Measurements from ENCODE around the gene SPATC1L. TPM values are rescaled to one million over a fixed set of nuclear protein-coding genes. Genes with fewer than 3 reads are reported as not detected.

SPATC1L gene
- total RNA-seq, 8 experiments from 2014 or later, result 9.5 to 16.8 (median 13.1) TPM

- in situ Hi-C loops (cut with MboI; ENCODE audit: low pct_unique_long_range_greater_than_20kb in 2 of 9, low sequenced_read_pairs in 9 of 9, unreplicated experiment in 9 of 9), result no loop called here
- Histone ChIP-seq H3K4me1 (replicated peaks in 1 of 2) (no peaks in the 10 kb centered on the region), H3K4me3 (no peak overlapping the region), H3K27ac (no peak overlapping the region)
- WGBS, 10 experiments, result 67 to 100% (median 91%) methylated on average over 1 to 19 of the region's 45 CpGs; no CpG with 5 or more reads in 6 of the 10 experiments
- ATAC-seq (replicated peaks in 6 of 8), result no peak
Observed at GRCh38 chr21:46128933-46129571, 55.2 kb downstream of the SPATC1L start.

GRCh38 chr21:46128106-46128932 is 55.9 kb downstream of the SPATC1L start:
- no peak overlapping the region for H3K4me3 ChIP-seq
- no peak for ATAC-seq (replicated peaks in 6 of 8)
- no peak overlapping the region for H3K27ac ChIP-seq
- H3K4me1 ChIP-seq (replicated peaks in 1 of 2), result no peaks in the 10 kb centered on the region
- WGBS, 10 experiments, result 54 to 85% (median 76%) methylated on average over 2 to 13 of the region's 23 CpGs; no CpG with 5 or more reads in 5 of the 10 experiments
- in situ Hi-C loops (cut with MboI; ENCODE audit: low pct_unique_long_range_greater_than_20kb in 2 of 9, low sequenced_read_pairs in 9 of 9, unreplicated experiment in 9 of 9), result no loop called here

GRCh38 chr21:46127239-46128105 is 56.8 kb downstream of the SPATC1L start:
- no peak for ATAC-seq (replicated peaks in 6 of 8)
- H3K4me1 ChIP-seq (replicated peaks in 1 of 2), result no peaks in the 10 kb centered on the region
- in situ Hi-C loops (cut with MboI; ENCODE audit: low pct_unique_long_range_greater_than_20kb in 2 of 9, low sequenced_read_pairs in 9 of 9, unreplicated experiment in 9 of 9), result no loop called here
- no peak overlapping the region for H3K27ac ChIP-seq
- no peak overlapping the region for H3K4me3 ChIP-seq
- 68 to 100% (median 96%) methylated on average over 2 to 14 of the region's 40 CpGs; no CpG with 5 or more reads in 4 of the 10 experiments for WGBS, 10 experiments

GRCh38 chr21:46126309-46127238 is 57.7 kb downstream of the SPATC1L start:
- in situ Hi-C loops (cut with MboI; ENCODE audit: low pct_unique_long_range_greater_than_20kb in 2 of 9, low sequenced_read_pairs in 9 of 9, unreplicated experiment in 9 of 9), result no loop called here
- Histone ChIP-seq H3K4me3 (no peak overlapping the region), H3K4me1 (replicated peaks in 1 of 2) (no peaks in the 10 kb centered on the region), H3K27ac (no peak overlapping the region)
- ATAC-seq (replicated peaks in 6 of 8), result peak in 1 of 8 experiments; percentile 9
- 70 to 100% (median 81%) methylated on average over 2 to 7 of the region's 32 CpGs; no CpG with 5 or more reads in 7 of the 10 experiments for WGBS, 10 experiments

GRCh38 chr21:46125846-46126301 is 58.4 kb downstream of the SPATC1L start:
- 60 to 96% (median 92%) methylated on average over 2 to 16 of the region's 47 CpGs; no CpG with 5 or more reads in 3 of the 10 experiments for WGBS, 10 experiments
- in situ Hi-C loops (cut with MboI; ENCODE audit: low pct_unique_long_range_greater_than_20kb in 2 of 9, low sequenced_read_pairs in 9 of 9, unreplicated experiment in 9 of 9), result no loop called here

GRCh38 chr21:46124926-46125845 is 59.1 kb downstream of the SPATC1L start:
- H3K4me3 ChIP-seq, result no peak overlapping the region
- no peak for ATAC-seq (replicated peaks in 6 of 8)
- no peak overlapping the region for H3K27ac ChIP-seq
- in situ Hi-C loops (cut with MboI; ENCODE audit: low pct_unique_long_range_greater_than_20kb in 2 of 9, low sequenced_read_pairs in 9 of 9, unreplicated experiment in 9 of 9), result no loop called here
- WGBS, 10 experiments, result 80% methylated on average over 1 of the region's 49 CpGs; no CpG with 5 or more reads in 9 of the 10 experiments
- H3K4me1 ChIP-seq (replicated peaks in 1 of 2), result no peaks in the 10 kb centered on the region

More at GRCh38 chr21:46125846-46126301, 58.4 kb downstream of the SPATC1L start:
- ATAC-seq (replicated peaks in 6 of 8), result no peak
- no peak overlapping the region for H3K27ac ChIP-seq
- H3K4me3 ChIP-seq, result no peak overlapping the region
- H3K4me1 ChIP-seq (replicated peaks in 1 of 2), result no peaks in the 10 kb centered on the region

GRCh38 chr21:46124083-46124925 is 60.0 kb downstream of the SPATC1L start:
- no peak for ATAC-seq (replicated peaks in 6 of 8)
- 50 to 100% (median 70%) methylated on average over 1 to 2 of the region's 16 CpGs; no CpG with 5 or more reads in 7 of the 10 experiments for WGBS, 10 experiments
- in situ Hi-C loops (cut with MboI; ENCODE audit: low pct_unique_long_range_greater_than_20kb in 2 of 9, low sequenced_read_pairs in 9 of 9, unreplicated experiment in 9 of 9), result no loop called here

GRCh38 chr21:46122758-46123683 is 61.2 kb downstream of the SPATC1L start:
- H3K4me3 ChIP-seq, result no peak overlapping the region
- in situ Hi-C loops (cut with MboI; ENCODE audit: low pct_unique_long_range_greater_than_20kb in 2 of 9, low sequenced_read_pairs in 9 of 9, unreplicated experiment in 9 of 9), result no loop called here
- no peak for ATAC-seq (replicated peaks in 6 of 8)
- H3K27ac ChIP-seq, result no peak overlapping the region
- 0 to 91% (median 76%) methylated on average over 1 to 4 of the region's 12 CpGs; no CpG with 5 or more reads in 5 of the 10 experiments for WGBS, 10 experiments
- no peaks in the 10 kb centered on the region for H3K4me1 ChIP-seq (replicated peaks in 1 of 2)

More at GRCh38 chr21:46124083-46124925, 60.0 kb downstream of the SPATC1L start:
- no peak overlapping the region for H3K27ac ChIP-seq
- H3K4me1 ChIP-seq (replicated peaks in 1 of 2), result no peaks in the 10 kb centered on the region
- H3K4me3 ChIP-seq, result no peak overlapping the region

- peak in 2 of 8 experiments; percentile 96 to 98 for ATAC-seq (replicated peaks in 6 of 8)
- WGBS, 10 experiments, result 50 to 90% (median 80%) methylated on average over 1 to 3 of the region's 12 CpGs; no CpG with 5 or more reads in 7 of the 10 experiments
- no peak overlapping the region for H3K27ac ChIP-seq
- no peaks in the 10 kb centered on the region for H3K4me1 ChIP-seq (replicated peaks in 1 of 2)
- in situ Hi-C loops (cut with MboI; ENCODE audit: low pct_unique_long_range_greater_than_20kb in 2 of 9, low sequenced_read_pairs in 9 of 9, unreplicated experiment in 9 of 9), result no loop called here
- H3K4me3 ChIP-seq, result no peak overlapping the region
Observed at GRCh38 chr21:46122237-46122671, 62.0 kb downstream of the SPATC1L start.
